Upper lobe of left lung (tissue), 4 donors: ENCODE measurements around the gene CNTLN.

ENCODE experiments used
- EP300 ChIP-seq, 4 donors: sonication (generic); formaldehyde crosslinking; IDR thresholded peaks; one replicate each; pipeline ENCODE4 v1.5.1; 2017; ENCODE audit warnings: antibody characterized with exemption in 4 of 4, control low read depth in 2 of 4
- POLR2A ChIP-seq, 4 donors: fragments of 450-650 bp; IDR thresholded peaks; one replicate each; pipeline ENCODE4 v1.5.1; 2016 to 2017; ENCODE audit warnings: antibody characterized with exemption in 4 of 4, mild to moderate bottlenecking in 2 of 4
- POLR2AphosphoS5 ChIP-seq, 2 donors: sonication (generic); formaldehyde crosslinking; IDR thresholded peaks; one replicate each; pipeline ENCODE4 v1.5.1; 2017; ENCODE audit warnings: antibody characterized with exemption in 2 of 2
- TF ChIP-seq, protein P1 (sequence below), 6 experiments: fragments of 450-650 bp in 4 of 6; fragments of 200-600 bp in 2 of 6; sonication (generic) in 2 of 6; IDR thresholded peaks; one replicate each; pipeline ENCODE4 v1.5.1; 2016 to 2019; ENCODE audit warnings: antibody characterized with exemption in 6 of 6

DNA sequence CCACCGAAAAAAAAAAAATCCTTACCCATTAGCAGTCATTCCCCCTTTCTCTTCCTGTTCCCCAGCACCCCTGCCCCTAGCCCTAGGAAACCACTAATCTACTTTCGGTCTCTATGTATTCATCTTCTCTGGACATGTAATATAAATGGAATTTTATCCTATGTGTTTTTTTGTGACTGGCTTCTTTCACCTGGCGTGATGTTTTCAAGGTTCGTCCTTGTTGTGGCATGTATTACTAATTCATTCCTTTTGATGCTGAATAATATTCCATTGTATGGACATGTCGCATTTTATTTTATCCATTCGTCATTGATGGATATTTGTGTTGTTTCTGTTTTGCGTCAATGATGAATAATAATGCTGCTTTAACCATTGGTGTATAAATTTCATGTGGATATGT is 401.2 kb downstream of the CNTLN start:
- TF ChIP-seq, protein P1, sequence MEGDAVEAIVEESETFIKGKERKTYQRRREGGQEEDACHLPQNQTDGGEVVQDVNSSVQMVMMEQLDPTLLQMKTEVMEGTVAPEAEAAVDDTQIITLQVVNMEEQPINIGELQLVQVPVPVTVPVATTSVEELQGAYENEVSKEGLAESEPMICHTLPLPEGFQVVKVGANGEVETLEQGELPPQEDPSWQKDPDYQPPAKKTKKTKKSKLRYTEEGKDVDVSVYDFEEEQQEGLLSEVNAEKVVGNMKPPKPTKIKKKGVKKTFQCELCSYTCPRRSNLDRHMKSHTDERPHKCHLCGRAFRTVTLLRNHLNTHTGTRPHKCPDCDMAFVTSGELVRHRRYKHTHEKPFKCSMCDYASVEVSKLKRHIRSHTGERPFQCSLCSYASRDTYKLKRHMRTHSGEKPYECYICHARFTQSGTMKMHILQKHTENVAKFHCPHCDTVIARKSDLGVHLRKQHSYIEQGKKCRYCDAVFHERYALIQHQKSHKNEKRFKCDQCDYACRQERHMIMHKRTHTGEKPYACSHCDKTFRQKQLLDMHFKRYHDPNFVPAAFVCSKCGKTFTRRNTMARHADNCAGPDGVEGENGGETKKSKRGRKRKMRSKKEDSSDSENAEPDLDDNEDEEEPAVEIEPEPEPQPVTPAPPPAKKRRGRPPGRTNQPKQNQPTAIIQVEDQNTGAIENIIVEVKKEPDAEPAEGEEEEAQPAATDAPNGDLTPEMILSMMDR (IDR thresholded peaks at IDR 0.05) = no peak
- TF ChIP-seq EP300 (IDR thresholded peaks at IDR 0.05) (no peak), POLR2AphosphoS5 (IDR thresholded peaks at IDR 0.05) (no peak), POLR2A (IDR thresholded peaks at IDR 0.05) (no peak)
